ENCODE measurements around the gene HGD.
"Not testable (repeated sequence)": the region's sequence is repeated elsewhere in the genome, so short reads cannot be mapped to it uniquely, and the experiment has no call there.

The HGD gene

DNA sequence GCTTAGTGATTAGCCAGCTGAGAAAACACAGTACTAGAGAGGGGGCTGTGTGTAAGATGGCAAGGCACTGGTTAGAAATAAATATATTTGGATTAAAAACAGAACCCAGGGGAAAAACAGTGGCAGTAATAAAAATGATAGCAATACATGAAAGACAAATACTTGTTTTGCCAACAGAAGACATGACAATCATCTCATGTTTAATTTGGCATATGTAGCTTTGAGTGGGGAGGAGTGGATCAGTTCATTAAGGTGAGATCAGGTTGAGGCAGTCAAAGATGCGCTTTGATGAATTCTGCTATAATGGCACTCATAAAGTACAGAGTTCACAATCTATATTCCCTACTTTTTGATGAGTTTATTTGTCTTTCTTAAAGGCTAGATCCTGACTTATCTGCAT is 3.4 kb upstream of the HGD start:
- no peaks in the 10 kb centered on the region for H3K9me3 ChIP-seq (ENCODE audit: control insufficient read depth, insufficient read depth, low read length)
- H3K36me3 ChIP-seq (ENCODE audit: insufficient read depth, low read length), result no peaks in the 10 kb centered on the region
- no peak overlapping the region for H3K9ac ChIP-seq (ENCODE audit: low read depth, low read length)
- peaks cover 15% of the 10 kb centered on the region; the same call in 1 of the 2 replicates for H3K4me1 ChIP-seq (ENCODE audit: insufficient read depth, low read length)

GRCh38 chr3:120684896-120685295 is 2.9 kb upstream of the HGD start:
- H3K9ac ChIP-seq (ENCODE audit: low read depth, low read length), result no peak overlapping the region
- H3K36me3 ChIP-seq (ENCODE audit: insufficient read depth, low read length), result no peaks in the 10 kb centered on the region
- peaks cover 15% of the 10 kb centered on the region; the same call in 1 of the 2 replicates for H3K4me1 ChIP-seq (ENCODE audit: insufficient read depth, low read length)
- H3K9me3 ChIP-seq (ENCODE audit: control insufficient read depth, insufficient read depth, low read length), result no peaks in the 10 kb centered on the region; the same call in 1 of the 2 replicates

DNA sequence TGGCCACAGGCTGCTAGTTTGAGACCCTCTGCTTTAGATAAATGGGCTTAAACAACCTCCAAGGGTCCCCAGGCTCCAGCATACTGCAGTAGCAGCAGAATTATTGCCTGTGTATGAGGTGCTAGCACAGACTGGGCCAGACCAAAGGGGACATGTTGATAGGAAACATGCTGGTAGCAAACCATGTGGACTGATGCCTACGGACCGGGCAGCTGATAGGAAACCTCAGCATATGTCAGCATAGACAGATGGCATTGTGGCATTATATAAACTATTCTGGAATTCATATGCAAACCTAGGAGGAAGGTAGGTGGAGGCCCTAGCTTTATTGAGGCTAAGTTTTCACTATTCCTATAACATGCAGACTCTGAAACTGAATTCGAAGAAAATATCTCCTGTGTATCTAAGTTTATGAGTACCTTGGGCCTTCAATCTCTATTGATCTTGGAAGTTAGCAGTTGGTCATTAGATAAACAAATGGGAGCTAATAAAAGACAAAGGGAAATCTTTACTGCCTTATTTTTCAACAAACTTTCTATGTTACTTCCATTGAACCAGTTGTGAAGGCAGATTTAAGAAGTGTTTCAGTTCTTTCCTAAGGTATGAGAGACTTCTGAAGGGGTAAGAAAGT is 1.7 kb upstream of the HGD start:
- Histone ChIP-seq H3K9me3 (ENCODE audit: control insufficient read depth, insufficient read depth, low read length) (no peaks in the 10 kb centered on the region; the same call in 1 of the 2 replicates), H3K4me1 (ENCODE audit: insufficient read depth, low read length) (peaks cover 18% of the 10 kb centered on the region), H3K36me3 (ENCODE audit: insufficient read depth, low read length) (no peaks in the 10 kb centered on the region), H3K9ac (ENCODE audit: low read depth, low read length) (no peak overlapping the region)

DNA sequence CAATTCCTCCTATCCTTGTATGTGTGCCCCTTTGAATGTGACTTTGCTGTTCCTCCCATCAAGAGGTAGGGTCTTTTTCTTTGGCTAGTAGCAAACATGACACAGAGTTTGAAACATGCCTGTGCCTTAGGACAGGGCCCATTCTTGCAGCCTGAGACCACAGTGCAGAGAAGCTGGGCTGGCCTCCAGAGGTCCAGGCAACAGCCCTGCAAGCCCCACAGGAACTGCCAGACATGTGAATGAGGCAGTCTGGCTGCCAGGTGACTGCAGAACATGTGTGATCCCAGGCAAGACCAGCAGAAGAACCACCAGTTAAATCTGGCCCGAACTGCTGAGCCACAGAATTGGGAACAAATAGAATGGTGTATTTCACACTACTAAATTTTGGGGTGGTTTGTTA is 1.2 kb upstream of the HGD start:
- Histone ChIP-seq H3K9me3 (ENCODE audit: control insufficient read depth, insufficient read depth, low read length) (no peaks in the 10 kb centered on the region; the same call in 1 of the 2 replicates), H3K4me1 (ENCODE audit: insufficient read depth, low read length) (peaks cover 23% of the 10 kb centered on the region), H3K9ac (ENCODE audit: low read depth, low read length) (no peak overlapping the region), H3K36me3 (ENCODE audit: insufficient read depth, low read length) (no peaks in the 10 kb centered on the region)

DNA sequence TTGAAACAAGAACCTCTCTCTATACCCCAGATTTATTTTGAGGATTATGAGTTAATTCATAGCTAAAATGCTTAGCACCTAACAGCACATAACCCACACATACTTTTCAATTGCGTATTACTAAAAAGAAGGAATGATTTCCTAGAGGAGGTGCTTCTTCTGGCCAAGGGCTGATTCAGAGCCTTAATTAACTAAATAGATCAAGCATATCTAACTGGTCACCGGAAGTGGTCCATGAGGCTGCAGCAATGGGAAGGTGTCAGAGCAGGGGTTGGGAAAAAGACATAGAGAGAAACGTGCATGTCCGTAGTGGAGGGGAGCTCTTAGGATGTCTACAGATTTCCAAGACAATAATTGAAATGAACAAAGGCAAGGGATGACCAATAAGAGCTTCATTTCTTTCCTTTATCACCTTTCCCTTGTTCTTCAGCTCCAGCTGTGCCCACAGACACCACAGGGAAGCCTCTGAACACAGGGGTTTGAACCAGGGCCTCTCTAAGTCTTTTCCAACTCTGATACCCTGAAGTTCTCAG is 467 bp downstream of the HGD start:
- H3K9me3 ChIP-seq (ENCODE audit: control insufficient read depth, insufficient read depth, low read length), result no peaks in the 10 kb centered on the region; the same call in 1 of the 2 replicates
- no peak overlapping the region for H3K9ac ChIP-seq (ENCODE audit: low read depth, low read length)
- H3K36me3 ChIP-seq (ENCODE audit: insufficient read depth, low read length), result no peaks in the 10 kb centered on the region
- peaks cover 32% of the 10 kb centered on the region for H3K4me1 ChIP-seq (ENCODE audit: insufficient read depth, low read length)

GRCh38 chr3:120681018-120681417 is 1.0 kb downstream of the HGD start:
- Histone ChIP-seq H3K9me3 (ENCODE audit: control insufficient read depth, insufficient read depth, low read length) (no peaks in the 10 kb centered on the region; the same call in 1 of the 2 replicates), H3K4me1 (ENCODE audit: insufficient read depth, low read length) (peaks cover 35% of the 10 kb centered on the region), H3K9ac (ENCODE audit: low read depth, low read length) (no peak overlapping the region)

DNA sequence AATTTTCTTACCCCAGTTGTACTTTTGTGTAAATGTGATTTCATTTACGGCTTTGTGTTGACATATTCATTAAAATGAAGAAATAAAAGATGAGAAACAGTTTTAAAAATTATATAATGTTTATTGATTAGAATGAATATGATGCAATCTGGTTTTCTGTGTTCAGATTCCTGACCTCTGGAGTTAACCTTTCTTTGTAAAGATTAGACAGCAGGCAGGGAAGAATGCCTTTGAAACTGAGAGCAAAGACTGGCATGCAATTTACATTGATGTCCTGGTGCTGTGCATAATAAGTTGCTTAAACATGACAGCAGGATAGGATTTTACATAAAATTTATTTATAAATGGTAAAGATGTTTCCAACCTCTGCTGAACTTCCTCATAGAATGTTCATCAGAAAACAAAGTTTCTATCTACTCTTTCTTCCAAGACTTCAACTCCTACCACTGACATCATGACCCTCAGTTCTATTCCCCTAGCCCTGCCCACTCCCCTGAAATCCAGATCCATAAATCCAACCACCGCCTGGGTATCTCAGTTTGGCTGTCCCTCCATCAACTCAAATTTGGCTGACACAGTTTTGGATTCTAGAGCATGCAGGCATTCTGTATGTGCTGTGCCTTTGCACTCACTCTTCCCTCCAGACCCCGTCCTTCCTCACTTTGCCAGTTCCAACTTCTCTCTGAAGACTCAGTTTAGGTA is 1.7 kb downstream of the HGD start:
- Histone ChIP-seq H3K36me3 (ENCODE audit: insufficient read depth, low read length) (no peaks in the 10 kb centered on the region), H3K9me3 (ENCODE audit: control insufficient read depth, insufficient read depth, low read length) (no peaks in the 10 kb centered on the region; the same call in 1 of the 2 replicates), H3K4me1 (ENCODE audit: insufficient read depth, low read length) (peaks cover 35% of the 10 kb centered on the region), H3K9ac (ENCODE audit: low read depth, low read length) (no peak overlapping the region)

More at GRCh38 chr3:120681018-120681417, 1.0 kb downstream of the HGD start:
- no peaks in the 10 kb centered on the region for H3K36me3 ChIP-seq (ENCODE audit: insufficient read depth, low read length)

DNA sequence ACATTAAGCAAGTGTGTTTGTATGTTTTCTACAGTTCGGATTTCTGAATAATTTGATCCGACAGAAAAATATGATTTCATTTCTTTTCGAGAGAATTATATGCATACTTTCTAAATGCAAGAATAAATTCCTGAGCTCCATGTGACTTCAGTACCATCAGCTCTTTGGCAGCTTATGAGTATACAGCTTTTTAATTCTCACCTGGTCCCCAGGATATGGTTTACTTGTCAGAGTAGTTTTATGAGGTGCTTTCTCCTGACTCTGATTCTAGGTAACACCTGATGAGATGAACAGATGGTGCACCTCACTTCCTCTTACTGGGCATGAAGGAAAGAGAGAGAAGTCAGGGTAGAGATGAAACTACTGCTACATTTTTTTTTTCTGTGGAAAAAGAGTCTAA is 3.1 kb downstream of the HGD start:
- Histone ChIP-seq H3K9me3 (ENCODE audit: control insufficient read depth, insufficient read depth, low read length) (no peaks in the 10 kb centered on the region; the same call in 1 of the 2 replicates), H3K9ac (ENCODE audit: low read depth, low read length) (no peak overlapping the region; the same call in 1 of the 2 replicates), H3K36me3 (ENCODE audit: insufficient read depth, low read length) (no peaks in the 10 kb centered on the region), H3K4me1 (ENCODE audit: insufficient read depth, low read length) (peaks cover 35% of the 10 kb centered on the region)

DNA sequence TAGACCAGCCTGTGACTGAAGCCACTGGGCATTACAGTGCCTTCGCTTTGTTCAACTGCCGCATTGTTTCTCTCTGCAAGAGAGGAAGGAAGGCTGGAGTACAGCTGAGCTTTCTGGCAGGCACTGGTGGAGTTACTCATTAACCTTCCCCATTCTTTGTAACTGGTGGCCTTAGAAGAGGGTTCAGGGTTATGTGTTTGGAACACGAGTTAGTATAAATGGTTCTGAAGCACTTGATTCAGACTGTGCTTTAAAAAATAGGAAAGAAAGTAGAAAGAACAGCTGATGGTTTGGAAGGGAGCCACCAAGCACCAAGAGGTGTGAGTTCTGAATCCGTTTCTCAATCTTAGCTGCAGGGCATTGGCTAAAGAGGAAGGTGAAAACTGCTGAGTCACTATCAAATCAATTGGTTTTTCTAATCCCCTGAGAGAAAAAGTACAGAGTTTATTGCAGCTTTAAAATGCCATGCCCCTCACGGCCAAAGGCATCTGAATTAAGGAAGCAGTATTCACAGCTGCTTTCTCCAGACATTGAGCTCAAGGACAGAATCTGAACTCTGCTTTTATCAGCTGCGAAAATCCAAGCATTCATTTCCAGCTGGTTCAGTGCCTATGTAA is 3.6 kb downstream of the HGD start:
- Histone ChIP-seq H3K36me3 (ENCODE audit: insufficient read depth, low read length) (no peaks in the 10 kb centered on the region), H3K9ac (ENCODE audit: low read depth, low read length) (peak overlapping the region; percentile 1; the same call in 1 of the 2 replicates), H3K4me1 (ENCODE audit: insufficient read depth, low read length) (peaks cover 35% of the 10 kb centered on the region), H3K9me3 (ENCODE audit: control insufficient read depth, insufficient read depth, low read length) (no peaks in the 10 kb centered on the region; the same call in 1 of the 2 replicates)

- not testable (repeated sequence) for H3K9ac ChIP-seq (ENCODE audit: low read depth, low read length); H3K36me3 ChIP-seq (ENCODE audit: insufficient read depth, low read length); H3K9me3 ChIP-seq (ENCODE audit: control insufficient read depth, insufficient read depth, low read length)
- peaks cover 32% of the 10 kb centered on the region for H3K4me1 ChIP-seq (ENCODE audit: insufficient read depth, low read length)
Observed at GRCh38 chr3:120677193-120677592, 4.8 kb downstream of the HGD start.

GRCh38 chr3:120673116-120673515 is 8.9 kb downstream of the HGD start:
- H3K9me3 ChIP-seq (ENCODE audit: control insufficient read depth, insufficient read depth, low read length), result no peaks in the 10 kb centered on the region
- H3K36me3 ChIP-seq (ENCODE audit: insufficient read depth, low read length), result no peaks in the 10 kb centered on the region
- no peak overlapping the region for H3K9ac ChIP-seq (ENCODE audit: low read depth, low read length)
- H3K4me1 ChIP-seq (ENCODE audit: insufficient read depth, low read length), result peaks cover 13% of the 10 kb centered on the region

- H3K9ac ChIP-seq (ENCODE audit: low read depth, low read length), result no peak overlapping the region
- H3K36me3 ChIP-seq (ENCODE audit: insufficient read depth, low read length), result no peaks in the 10 kb centered on the region
- no peaks in the 10 kb centered on the region for H3K9me3 ChIP-seq (ENCODE audit: control insufficient read depth, insufficient read depth, low read length)
- peaks cover 6% of the 10 kb centered on the region; the same call in 1 of the 2 replicates for H3K4me1 ChIP-seq (ENCODE audit: insufficient read depth, low read length)
Observed at GRCh38 chr3:120670576-120670975, 11.5 kb downstream of the HGD start.

- 0 out of 2 replicates have a peak, but pooled peaks cover under 1% of the 10 kb centered on the region for H3K9me3 ChIP-seq (ENCODE audit: control insufficient read depth, insufficient read depth, low read length)
- H3K9ac ChIP-seq (ENCODE audit: low read depth, low read length), result no peak overlapping the region
- no peaks in the 10 kb centered on the region for H3K36me3 ChIP-seq (ENCODE audit: insufficient read depth, low read length)
Observed at GRCh38 chr3:120664926-120665325, 17.1 kb downstream of the HGD start.

DNA sequence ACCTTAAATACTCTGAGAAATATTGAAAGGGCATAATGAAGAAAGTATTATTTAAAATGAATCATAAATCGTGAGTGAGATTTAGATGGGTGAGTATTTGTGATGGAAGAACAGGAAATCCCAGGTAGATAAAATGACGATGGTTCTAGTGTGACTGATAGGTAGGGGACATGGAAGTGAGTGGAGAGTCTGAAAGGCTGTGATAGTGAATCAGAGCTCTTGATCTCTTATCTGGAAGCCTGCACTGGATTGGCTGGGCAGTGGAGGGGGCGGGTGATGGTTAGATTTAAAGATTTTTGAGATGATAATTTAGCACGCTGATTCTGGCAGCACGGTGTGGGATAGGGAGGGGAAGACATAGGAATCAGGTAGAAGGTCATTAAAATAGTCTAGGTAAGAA is 20.1 kb downstream of the HGD start:
- Histone ChIP-seq H3K9me3 (ENCODE audit: control insufficient read depth, insufficient read depth, low read length) (peaks cover 9% of the 10 kb centered on the region; the same call in 1 of the 2 replicates), H3K9ac (ENCODE audit: low read depth, low read length) (no peak overlapping the region)

More at GRCh38 chr3:120664926-120665325, 17.1 kb downstream of the HGD start:
- H3K4me1 ChIP-seq (ENCODE audit: insufficient read depth, low read length), result peaks cover 6% of the 10 kb centered on the region; the same call in 1 of the 2 replicates

More for the DNA sequence above, 20.1 kb downstream of the HGD start:
- H3K36me3 ChIP-seq (ENCODE audit: insufficient read depth, low read length), result no peaks in the 10 kb centered on the region
- no peaks in the 10 kb centered on the region for H3K4me1 ChIP-seq (ENCODE audit: insufficient read depth, low read length)
